Stimulated activated memory B cell treated with anti-CD40 and anti-IgM and Interleukin-4, amounts not matched to agents 10 μg/mL and 1 μg/mL and 100 μg/mL, for 72 hours (primary cell): ENCODE results near the gene TENM4.

Experiments used
- ATAC-seq: fragments of 150-1000 bp; cut with Tn5 transposase; 2 replicates; pipeline ENCODE4 v1.10.0; 2021
- H3K27ac Mint-ChIP-seq: one replicate; pipeline ENCODE4 v1.8.0; 2022; ENCODE audit warnings: mild to moderate bottlenecking, mixed read lengths
- H3K27me3 Mint-ChIP-seq: one replicate; pipeline ENCODE4 v1.8.0; 2022; ENCODE audit warnings: mixed read lengths
- H3K36me3 Mint-ChIP-seq: one replicate; pipeline ENCODE4 v1.8.0; 2022; ENCODE audit warnings: mixed read lengths
- H3K4me1 Mint-ChIP-seq: one replicate; pipeline ENCODE4 v1.8.0; 2022; ENCODE audit warnings: mixed read lengths
- H3K4me3 Mint-ChIP-seq: one replicate; pipeline ENCODE4 v1.8.0; 2022; ENCODE audit warnings: mild to moderate bottlenecking, moderate library complexity, mixed read lengths
- H3K9me3 Mint-ChIP-seq: one replicate; pipeline ENCODE4 v1.8.0; 2022; ENCODE audit warnings: mixed read lengths

The TENM4 gene

DNA sequence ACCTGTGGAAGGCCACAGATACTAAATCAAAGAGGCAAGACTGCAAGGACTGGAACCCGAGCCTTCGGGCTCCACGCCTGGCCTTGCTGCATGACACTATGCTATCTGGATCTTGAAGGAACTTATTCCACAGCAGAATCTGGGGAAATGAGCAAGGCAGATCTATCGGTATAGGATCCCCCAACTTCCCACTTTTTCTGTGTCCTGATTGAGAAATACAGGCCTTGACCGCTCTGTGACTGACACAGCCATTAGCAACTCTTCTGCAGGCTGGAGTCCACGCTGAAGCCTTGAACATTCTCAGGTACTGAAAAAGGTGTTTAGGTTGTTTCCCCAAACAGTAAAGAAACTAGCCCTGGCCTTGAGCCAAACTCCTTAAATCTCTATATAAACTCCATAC, 625.0 kb downstream of the TENM4 start:
- no peak for ATAC-seq
- no peak overlapping the region for H3K27ac Mint-ChIP-seq
- H3K4me1 Mint-ChIP-seq = no peaks in the 10 kb centered on the region
- no peaks in the 10 kb centered on the region for H3K36me3 Mint-ChIP-seq
- H3K27me3 Mint-ChIP-seq = peaks cover 9% of the 10 kb centered on the region
- no peaks in the 10 kb centered on the region for H3K9me3 Mint-ChIP-seq
- H3K4me3 Mint-ChIP-seq = no peak overlapping the region

GRCh38 chr11:78812513-78813293, 628.1 kb downstream of the TENM4 start:
- Mint-ChIP-seq H3K27me3 (peaks cover 9% of the 10 kb centered on the region), H3K4me1 (no peaks in the 10 kb centered on the region), H3K27ac (no peak overlapping the region), H3K4me3 (no peak overlapping the region), H3K36me3 (no peaks in the 10 kb centered on the region), H3K9me3 (no peaks in the 10 kb centered on the region)
- ATAC-seq = no peak

DNA sequence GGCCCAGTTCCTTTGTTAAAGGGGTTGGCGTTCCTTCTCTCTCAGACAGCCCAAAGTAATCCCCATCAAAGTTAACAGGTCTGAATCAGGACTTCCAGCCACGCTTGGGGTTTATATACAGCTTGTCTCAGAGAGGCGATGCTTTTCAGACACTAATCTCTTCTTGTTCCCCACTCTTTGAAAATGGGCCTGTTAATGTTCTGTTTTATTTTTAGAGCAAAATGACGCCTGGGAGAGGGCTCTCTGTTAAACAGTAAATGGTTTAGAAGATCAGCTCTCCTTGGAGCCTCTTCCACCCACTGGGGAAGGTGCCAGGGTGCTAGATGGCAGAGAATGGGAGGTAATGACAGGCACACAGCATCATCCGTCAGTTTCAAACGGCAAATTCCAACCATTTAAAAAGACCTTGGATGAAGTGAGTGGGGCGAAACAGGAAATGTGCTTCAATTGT, 630.2 kb downstream of the TENM4 start:
- H3K36me3 Mint-ChIP-seq = no peaks in the 10 kb centered on the region

GRCh38 chr11:78809931-78810541, 630.8 kb downstream of the TENM4 start:
- H3K4me3 Mint-ChIP-seq = no peak overlapping the region
- H3K27me3 Mint-ChIP-seq = peaks cover 1% of the 10 kb centered on the region
- H3K9me3 Mint-ChIP-seq = no peaks in the 10 kb centered on the region
- no peak for ATAC-seq
- no peaks in the 10 kb centered on the region for H3K36me3 Mint-ChIP-seq
- H3K4me1 Mint-ChIP-seq = no peaks in the 10 kb centered on the region
- H3K27ac Mint-ChIP-seq = no peak overlapping the region

More for the DNA sequence above, 630.2 kb downstream of the TENM4 start:
- Mint-ChIP-seq H3K4me1 (no peaks in the 10 kb centered on the region), H3K9me3 (no peaks in the 10 kb centered on the region), H3K27me3 (peaks cover 7% of the 10 kb centered on the region), H3K27ac (no peak overlapping the region), H3K4me3 (no peak overlapping the region)
- ATAC-seq = no peak

DNA sequence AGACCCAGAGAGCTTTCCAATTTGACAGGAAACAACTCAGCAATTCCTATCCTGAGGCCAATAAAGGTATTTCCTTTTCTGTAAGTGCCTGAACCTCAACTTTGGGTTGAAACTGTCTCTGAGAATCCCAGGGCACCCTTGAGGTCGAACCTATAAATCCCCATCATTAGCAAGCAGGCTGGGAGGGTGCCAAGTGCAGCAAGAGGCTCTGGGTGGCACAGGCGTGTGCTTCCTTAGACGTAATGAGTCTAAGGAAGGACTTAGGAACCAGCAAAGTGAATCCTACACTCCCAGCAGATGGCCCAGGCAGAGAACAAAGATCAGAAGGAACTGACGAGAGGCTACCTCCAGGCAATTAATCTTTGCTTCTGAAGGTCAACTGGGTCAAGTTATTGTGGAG, 631.9 kb downstream of the TENM4 start:
- Mint-ChIP-seq H3K27me3 (no peaks in the 10 kb centered on the region), H3K4me1 (no peaks in the 10 kb centered on the region), H3K27ac (no peak overlapping the region), H3K4me3 (no peak overlapping the region), H3K36me3 (no peaks in the 10 kb centered on the region), H3K9me3 (no peaks in the 10 kb centered on the region)
- no peak for ATAC-seq

DNA sequence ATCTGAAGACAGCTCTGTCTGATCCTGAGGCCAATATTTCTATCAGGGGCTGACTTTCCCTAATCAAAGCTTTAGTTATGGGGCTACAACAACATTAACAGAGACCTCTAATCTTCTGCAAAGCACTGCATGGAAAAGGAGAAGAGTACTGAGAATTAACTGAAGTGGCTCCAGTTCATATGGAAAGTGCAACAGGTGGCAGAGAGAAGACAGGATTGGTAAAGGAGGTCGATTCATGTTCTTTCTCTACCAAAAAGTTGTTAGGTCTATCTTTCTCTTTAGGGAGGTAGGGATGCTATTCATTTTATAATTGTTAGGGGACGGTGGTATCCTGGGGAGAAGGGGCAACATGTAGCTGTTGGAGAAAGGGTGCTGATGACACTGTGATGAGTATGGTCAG, 633.5 kb downstream of the TENM4 start:
- Mint-ChIP-seq H3K27me3 (no peaks in the 10 kb centered on the region), H3K4me3 (no peak overlapping the region), H3K4me1 (no peaks in the 10 kb centered on the region), H3K27ac (no peak overlapping the region), H3K36me3 (no peaks in the 10 kb centered on the region), H3K9me3 (no peaks in the 10 kb centered on the region)
- ATAC-seq = no peak

- Mint-ChIP-seq H3K4me3 (no peak overlapping the region), H3K4me1 (no peaks in the 10 kb centered on the region), H3K27ac (no peak overlapping the region), H3K36me3 (no peaks in the 10 kb centered on the region), H3K9me3 (no peaks in the 10 kb centered on the region), H3K27me3 (no peaks in the 10 kb centered on the region)
- peak; percentile 35 for ATAC-seq
These were observed 634.4 kb downstream of the TENM4 start for GRCh38 chr11:78806214-78807004.

DNA sequence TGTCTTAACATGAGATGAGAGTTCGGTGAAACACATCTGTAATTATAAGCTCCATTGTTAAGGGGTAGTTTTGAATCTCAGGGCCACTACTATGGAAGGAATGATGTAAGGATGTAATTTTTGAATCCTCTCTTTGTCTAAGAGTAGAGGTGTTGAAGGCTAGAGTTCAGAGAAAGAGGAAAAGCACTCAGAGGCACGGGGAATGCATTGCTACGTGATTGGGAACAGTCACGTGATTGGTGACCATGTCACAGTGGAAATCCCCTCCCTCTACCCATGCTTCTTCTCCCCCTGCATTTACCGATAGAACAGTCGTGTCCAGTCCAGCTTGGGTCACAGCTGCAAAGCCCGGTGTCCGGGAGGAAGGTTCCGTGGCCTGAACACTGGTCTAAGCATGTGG, 635.8 kb downstream of the TENM4 start:
- Mint-ChIP-seq H3K9me3 (no peaks in the 10 kb centered on the region), H3K27ac (no peak overlapping the region), H3K36me3 (no peaks in the 10 kb centered on the region), H3K4me1 (no peaks in the 10 kb centered on the region), H3K4me3 (no peak overlapping the region), H3K27me3 (no peaks in the 10 kb centered on the region)
- no peak for ATAC-seq

DNA sequence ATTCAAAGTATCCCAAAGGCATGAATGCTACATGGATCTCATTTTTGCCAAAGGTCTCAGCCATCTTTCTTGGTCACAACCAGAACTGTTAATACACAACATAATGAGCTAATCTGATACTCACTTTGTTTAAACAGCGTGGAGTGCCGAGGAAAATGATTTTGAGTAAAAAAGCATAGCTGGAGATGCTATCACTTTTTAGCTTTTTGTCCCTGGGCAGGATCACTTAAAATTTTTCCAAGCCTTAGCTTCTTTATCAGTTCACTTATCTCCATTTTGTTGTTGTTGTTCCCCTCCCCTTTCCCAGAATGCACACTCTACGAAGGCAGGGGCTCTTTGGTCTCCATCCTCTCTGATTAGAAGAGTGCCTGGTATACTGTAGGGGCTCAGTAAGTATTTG, 636.8 kb downstream of the TENM4 start:
- no peak for ATAC-seq
- H3K4me3 Mint-ChIP-seq = no peak overlapping the region
- no peaks in the 10 kb centered on the region for H3K4me1 Mint-ChIP-seq
- H3K27me3 Mint-ChIP-seq = no peaks in the 10 kb centered on the region
- no peaks in the 10 kb centered on the region for H3K36me3 Mint-ChIP-seq
- no peak overlapping the region for H3K27ac Mint-ChIP-seq
- no peaks in the 10 kb centered on the region for H3K9me3 Mint-ChIP-seq

GRCh38 chr11:78802058-78802761, 638.6 kb downstream of the TENM4 start:
- no peak overlapping the region for H3K27ac Mint-ChIP-seq
- no peaks in the 10 kb centered on the region for H3K4me1 Mint-ChIP-seq
- H3K4me3 Mint-ChIP-seq = no peak overlapping the region
- no peak for ATAC-seq
- H3K27me3 Mint-ChIP-seq = no peaks in the 10 kb centered on the region
- no peaks in the 10 kb centered on the region for H3K9me3 Mint-ChIP-seq
- H3K36me3 Mint-ChIP-seq = no peaks in the 10 kb centered on the region

DNA sequence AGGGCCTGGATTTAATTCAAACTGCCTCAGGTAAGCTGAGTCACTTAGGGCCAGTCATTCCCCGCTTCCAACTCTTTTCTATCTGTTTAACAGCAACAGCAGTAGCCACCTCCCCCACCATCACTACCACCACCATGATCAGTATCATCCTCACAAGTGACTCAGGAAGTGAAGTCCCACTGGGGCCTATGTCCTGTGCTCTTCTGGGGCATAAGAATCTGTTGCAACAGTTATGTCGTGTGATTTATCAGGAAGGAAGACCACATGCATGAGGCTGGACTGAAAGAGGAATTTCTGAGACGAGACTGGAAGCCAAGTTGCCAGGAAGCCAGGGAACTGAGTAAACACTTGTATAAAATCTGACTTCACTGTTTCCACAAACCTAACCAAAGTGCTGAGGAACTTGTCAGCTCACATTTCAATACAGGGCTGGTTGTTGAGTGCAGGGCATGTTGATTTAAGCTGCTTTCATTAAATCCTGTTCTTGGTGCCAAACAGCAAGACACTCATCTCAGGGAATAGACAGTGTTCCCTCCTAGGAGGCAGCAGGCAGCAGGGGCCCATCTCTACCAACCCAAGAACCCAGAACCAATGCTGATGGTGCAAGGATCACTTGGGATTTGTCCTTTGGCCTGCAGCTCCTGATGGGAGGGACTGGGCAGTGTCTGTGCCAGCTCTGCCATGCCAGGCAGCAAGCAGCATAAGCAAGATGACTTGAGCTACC, 639.5 kb downstream of the TENM4 start:
- ATAC-seq = no peak

GRCh38 chr11:78800756-78801155, 640.1 kb downstream of the TENM4 start:
- no peaks in the 10 kb centered on the region for H3K27me3 Mint-ChIP-seq
- H3K27ac Mint-ChIP-seq = no peak overlapping the region
- H3K4me3 Mint-ChIP-seq = no peak overlapping the region
- ATAC-seq = no peak
- H3K9me3 Mint-ChIP-seq = no peaks in the 10 kb centered on the region
- no peaks in the 10 kb centered on the region for H3K36me3 Mint-ChIP-seq
- H3K4me1 Mint-ChIP-seq = no peaks in the 10 kb centered on the region

More for the DNA sequence above, 639.5 kb downstream of the TENM4 start:
- H3K27me3 Mint-ChIP-seq = no peaks in the 10 kb centered on the region
- no peaks in the 10 kb centered on the region for H3K9me3 Mint-ChIP-seq
- H3K4me1 Mint-ChIP-seq = no peaks in the 10 kb centered on the region
- H3K36me3 Mint-ChIP-seq = no peaks in the 10 kb centered on the region
- H3K4me3 Mint-ChIP-seq = no peak overlapping the region
- no peak overlapping the region for H3K27ac Mint-ChIP-seq

DNA sequence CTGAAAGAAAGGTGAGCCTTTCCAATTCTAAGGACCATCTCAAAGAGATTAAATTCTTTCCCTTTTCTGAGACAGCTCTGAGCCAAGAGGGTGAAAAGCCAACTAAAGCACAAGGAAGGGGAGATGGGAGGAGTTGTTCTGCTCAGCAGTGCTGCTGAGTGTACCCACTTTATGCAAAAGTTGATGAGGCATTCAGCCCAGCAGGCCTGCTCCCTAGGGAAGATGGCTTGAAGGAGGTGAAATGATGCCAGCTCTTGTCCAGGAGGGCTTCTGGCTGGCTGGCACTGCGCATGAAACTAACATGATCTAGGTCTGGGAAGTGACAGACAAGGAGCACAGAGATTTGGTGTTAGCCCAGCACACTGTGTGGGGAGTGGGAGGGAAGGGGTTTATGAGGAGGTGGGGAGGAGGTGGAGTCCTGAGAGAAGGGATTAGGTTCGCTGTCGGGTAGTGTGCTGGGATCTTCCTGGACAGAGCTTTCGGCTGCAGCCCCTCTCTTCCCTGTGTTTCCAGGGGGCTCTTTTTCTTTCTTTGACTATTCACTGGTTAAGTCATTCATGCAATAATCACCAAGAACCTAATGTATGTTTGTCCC, 640.6 kb downstream of the TENM4 start:
- H3K36me3 Mint-ChIP-seq = no peaks in the 10 kb centered on the region

DNA sequence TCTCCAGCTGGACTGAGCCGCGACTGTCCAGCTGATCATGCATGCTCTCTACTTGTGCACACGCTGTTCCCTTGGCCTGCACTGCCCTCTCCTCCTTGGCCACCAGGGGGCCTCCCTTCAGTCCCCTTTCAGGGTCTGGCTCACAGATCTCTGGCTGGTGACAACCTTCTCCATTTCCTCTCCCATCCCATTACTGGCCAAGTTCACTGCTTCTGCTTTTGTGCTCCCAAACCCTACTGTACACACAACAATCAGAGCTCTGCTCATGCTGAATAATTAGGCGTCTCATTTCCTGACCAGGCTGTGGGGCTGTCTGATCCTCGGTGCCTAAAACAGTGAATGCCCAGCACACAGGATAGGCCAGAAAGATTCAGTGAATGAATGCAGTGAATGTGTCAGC, 642.2 kb downstream of the TENM4 start:
- no peaks in the 10 kb centered on the region for H3K36me3 Mint-ChIP-seq
- H3K27me3 Mint-ChIP-seq = no peaks in the 10 kb centered on the region
- peak; percentile 54 for ATAC-seq

More for the DNA sequence above, 640.6 kb downstream of the TENM4 start:
- Mint-ChIP-seq H3K27me3 (no peaks in the 10 kb centered on the region), H3K9me3 (no peaks in the 10 kb centered on the region), H3K4me3 (no peak overlapping the region), H3K27ac (no peak overlapping the region), H3K4me1 (no peaks in the 10 kb centered on the region)
- ATAC-seq = no peak

More for the DNA sequence above, 642.2 kb downstream of the TENM4 start:
- Mint-ChIP-seq H3K9me3 (no peaks in the 10 kb centered on the region), H3K4me3 (no peak overlapping the region), H3K4me1 (no peaks in the 10 kb centered on the region), H3K27ac (no peak overlapping the region)
